NCI-H82 treated with DMSO at 0.1 percent for 48 hours (cell line): Measurements from ENCODE around the gene OBSCN.

Source experiments
- DNase-seq: peaks from one replicate; lab custom pipeline; 2025; ENCODE audit not compliant: unreplicated experiment; lab: John Stamatoyannopoulos, UW

The OBSCN gene

DNA sequence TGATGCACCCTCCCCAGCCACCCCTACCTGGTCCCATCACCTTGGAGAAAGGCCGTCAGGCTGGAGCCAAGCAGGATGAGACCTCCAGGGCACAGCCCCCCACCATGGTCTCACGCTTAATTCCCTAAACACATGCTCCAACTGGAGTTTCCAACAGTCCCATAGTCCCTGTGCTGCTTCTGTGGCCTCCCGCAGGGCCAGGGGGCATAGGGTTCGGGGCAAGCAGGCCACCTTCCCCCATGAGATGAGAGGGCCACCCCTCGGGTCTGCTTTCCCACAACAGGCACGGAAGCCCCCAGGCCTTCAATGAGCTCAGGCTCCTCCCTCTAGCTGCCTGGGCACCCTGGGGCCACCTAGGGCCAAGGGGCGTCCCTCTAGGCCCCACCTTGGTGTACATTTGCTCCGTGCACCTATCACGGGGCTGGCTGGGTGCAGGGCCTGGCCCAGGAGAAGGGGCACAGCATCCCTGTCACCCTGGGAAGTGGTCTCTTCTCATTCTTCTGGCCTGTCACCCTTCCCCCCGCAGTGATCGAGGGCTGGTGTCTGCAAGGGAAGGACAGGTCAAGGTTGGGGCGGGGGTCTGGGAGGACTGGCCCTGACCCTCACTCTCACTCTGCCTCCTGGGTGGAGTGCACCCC, 156.3 kb downstream of the OBSCN start:
- DNase-seq, result no peak

DNA sequence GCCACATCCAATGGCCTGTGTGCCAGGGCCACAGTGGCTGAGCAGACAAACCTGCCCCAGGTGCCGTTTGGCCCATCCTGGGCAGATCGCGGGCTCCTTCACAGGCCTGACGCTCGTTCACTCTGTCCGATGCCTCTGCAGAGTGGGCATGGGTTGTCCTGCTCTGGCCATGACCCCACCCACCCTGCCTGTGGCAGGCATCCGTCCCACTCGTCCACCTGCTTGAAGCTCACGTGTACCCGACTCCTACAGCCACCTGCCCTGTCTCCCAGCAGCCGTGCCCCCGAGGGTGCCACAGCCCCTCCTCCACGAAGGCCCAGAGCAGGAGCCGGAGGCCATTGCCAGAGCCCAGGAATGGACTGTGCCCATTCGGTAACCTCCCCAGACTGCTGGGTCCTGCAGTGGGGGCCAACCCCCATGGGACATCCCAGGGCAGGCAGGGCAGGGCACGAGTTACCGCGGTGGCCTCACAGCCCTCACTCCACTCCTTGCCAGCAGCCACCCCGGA, 156.9 kb downstream of the OBSCN start:
- no peak for DNase-seq

DNA sequence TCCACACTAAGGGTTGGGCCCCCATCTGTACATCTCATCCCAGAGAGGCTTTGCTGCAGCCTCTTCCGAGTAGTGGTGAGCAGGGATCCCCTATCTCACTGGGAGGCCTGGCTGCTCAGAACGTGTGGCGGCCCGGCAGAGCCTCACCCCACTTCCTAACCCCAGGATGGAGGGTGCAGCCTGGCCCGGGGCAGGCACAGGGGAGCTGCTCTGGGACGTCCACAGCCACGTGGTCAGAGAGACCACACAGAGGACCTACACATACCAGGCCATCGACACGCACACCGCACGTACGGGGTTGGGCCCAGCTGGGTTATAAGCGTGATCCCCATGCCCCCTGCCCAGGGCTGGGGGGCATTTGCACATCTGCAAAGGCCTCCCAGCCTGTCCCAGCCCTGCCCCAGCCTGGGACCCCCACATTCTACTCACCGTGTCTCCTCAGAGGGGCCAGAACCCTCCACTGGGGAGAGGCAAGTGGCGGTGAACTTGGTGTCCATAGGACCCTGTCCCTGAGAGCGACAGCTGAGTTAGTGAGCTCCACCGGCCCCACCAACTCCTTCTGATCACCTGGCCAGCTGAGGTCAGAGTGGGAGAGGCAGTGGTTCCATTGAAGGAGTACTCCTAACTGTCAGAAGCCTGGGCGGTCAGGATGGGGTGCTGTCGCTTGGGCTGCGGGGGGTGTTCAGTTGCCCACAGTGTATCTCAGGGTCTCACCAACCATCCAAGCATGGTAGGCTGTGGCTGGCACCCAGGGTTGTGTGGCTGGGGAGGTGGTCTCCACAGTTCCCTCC, 157.6 kb downstream of the OBSCN start:
- no peak for DNase-seq

DNA sequence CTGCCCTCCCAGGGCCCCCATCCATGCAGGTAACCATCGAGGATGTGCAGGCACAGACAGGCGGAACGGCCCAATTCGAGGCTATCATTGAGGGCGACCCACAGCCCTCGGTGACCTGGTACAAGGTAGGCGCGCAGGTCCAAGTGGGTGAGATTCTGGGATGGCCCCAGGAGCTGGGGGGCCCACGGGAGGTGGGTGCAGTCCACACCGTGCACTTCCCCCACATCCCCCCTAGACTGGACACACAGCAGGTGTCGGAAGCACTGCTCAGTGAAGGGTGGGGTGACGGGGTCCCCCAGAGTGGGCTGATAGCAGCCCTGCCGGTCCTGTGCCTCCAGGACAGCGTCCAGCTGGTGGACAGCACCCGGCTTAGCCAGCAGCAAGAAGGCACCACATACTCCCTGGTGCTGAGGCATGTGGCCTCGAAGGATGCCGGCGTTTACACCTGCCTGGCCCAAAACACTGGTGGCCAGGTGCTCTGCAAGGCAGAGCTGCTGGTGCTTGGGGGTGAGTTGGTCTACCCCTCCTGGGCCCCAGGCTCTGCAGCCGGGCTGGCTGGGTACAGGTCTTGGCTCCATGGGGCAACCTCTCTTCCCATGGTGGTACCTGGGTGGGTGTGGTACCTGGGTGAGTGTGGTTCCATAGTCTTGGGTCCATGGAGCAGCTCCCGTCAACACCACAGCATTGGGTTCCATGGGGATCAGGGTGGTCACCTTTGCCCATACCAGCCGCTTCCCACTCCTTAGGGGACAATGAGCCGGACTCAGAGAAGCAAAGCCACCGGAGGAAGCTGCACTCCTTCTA, 158.4 kb downstream of the OBSCN start:
- DNase-seq, result no peak

DNA sequence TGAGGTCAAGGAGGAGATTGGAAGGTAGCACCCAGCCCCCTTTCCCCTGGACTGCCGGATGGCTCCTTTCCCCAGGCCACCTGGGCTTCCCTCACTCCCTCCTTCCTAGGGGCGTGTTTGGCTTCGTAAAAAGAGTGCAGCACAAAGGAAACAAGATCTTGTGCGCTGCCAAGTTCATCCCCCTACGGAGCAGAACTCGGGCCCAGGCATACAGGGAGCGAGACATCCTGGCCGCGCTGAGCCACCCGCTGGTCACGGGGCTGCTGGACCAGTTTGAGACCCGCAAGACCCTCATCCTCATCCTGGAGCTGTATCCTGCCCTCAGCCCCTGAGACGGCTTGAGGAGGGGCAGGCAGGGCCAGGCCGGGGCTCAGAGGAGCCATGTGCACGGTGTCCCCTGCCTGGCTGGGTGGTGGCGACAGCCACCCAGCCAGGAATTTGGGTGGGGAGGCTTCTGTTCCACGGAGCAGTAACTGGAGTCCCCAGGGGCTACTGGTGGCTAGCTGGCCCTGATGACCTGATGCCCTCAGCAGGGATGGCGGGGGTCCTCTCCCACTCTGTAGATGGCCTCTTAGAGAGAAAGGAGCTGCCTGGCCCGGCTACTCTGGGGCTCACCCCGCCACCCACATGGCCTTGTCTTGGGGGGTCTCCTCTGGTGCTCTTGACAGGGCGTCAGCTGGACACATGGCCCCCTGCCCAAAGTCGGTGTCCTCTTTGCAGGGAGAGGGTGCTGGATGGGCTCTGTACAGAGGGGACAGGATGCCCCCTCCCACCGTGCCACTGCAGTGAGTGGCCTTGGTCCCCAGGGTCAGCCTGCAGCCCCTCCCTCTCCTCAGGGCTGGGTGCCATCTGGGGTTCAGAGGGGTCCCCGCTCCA, 159.3 kb downstream of the OBSCN start:
- no peak for DNase-seq

DNA sequence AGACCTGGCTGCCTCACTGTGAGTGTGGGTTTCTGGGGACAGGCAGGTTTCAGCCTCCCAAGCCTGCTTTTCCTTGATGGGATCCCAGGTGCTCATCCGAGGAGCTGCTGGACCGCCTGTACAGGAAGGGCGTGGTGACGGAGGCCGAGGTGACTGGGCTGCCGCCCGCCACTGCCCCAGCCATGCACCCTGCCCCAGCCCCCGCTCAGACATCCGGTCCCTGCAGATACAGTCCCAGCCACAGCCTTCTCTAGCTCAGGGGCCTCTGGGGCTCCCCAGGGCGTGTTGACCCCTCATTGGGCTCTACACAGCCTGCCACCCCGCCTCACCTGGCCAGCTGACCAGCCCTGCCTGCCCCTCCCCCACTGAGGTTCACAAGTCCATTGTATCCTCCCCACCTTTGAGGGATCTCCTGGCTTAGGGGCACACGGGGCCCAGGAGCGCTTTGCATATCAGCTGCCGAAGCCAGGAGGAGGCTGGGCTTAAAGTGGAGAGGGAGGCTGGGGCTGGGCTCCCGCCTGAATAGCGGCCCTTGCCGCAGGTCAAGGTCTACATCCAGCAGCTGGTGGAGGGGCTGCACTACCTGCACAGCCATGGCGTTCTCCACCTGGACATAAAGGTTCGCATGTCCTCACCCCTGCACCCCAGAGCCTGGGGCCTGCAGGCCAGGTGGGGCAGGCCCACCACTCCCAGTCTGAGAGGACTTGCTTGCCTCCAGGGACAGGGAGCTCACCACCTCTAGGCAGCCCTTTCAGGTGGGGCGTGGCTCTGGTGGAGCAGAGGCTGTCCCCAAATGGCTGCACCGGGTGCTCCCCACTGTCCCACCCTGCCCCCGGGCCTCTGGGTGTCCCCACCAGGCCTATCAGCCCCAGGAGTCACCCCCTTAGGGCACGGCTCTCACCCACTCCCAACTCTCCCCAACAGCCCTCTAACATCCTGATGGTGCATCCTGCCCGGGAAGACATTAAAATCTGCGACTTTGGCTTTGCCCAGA, 160.3 kb downstream of the OBSCN start:
- no peak for DNase-seq

DNA sequence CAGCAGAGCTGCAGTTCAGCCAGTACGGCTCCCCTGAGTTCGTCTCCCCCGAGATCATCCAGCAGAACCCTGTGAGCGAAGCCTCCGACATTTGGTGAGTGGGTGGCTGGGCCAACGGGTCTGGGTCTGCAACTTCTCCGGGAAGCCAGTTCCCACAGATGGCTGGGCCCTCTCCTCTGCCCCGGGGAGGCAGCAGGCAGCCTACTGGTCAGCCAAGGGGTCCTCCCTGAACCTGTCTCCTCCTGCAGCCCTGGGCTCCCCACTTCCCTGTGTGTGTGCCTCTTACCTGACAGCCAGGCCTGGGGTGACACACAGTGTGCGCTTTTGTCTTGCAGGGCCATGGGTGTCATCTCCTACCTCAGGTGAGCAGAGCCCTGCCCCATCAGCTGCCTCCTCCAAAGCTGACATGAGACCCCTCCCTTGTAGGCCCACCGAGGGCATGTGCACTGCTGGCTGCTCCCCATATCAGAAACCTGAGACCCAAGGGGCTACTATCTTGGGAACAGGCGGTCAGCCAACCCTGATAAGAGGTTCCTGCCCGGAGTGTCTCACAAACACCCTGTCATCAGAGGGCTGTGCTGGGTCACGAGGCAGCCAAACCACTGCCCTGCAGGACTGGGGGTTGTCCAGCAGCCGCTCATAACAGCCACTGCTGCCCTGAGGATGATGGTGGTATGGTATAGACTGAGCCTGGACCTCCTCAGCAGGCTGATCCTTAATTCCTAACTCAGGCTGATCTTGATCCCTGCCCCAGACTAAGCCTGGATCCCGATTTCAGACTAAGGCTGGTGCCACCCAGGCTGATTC, 161.2 kb downstream of the OBSCN start:
- no peak for DNase-seq

DNA sequence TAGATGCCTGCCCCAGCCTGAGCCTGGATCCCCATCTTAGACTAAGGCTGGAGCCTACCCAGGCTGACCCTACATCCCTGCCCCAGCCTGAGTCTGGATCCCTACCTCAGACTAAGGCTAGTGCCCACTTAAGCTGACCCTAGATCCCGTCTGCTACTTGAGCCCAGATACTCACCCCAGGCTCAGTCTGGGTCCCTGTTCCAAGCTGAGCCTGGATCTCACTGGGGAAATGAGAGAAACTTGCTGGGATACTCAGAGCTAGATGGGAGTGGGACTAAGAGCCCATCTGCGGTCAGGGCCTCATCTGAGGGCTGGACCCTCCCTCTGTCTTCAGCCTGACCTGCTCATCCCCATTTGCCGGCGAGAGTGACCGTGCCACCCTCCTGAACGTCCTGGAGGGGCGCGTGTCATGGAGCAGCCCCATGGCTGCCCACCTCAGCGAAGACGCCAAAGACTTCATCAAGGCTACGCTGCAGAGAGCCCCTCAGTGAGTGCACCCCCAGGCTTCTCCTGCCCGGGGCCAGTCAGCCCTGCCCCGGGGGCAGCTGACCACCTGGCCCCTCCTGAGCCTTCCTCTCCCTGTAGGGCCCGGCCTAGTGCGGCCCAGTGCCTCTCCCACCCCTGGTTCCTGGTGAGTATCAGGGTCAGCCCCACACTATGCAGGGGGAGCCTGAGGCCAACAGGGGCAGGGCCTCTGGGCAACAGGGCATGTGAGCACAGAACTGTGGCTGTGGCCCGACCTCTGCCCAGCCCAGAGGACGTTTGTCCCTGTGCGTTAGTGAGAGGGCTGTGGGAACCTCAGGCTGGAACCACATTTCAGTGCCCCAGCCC, 162.0 kb downstream of the OBSCN start:
- no peak for DNase-seq

DNA sequence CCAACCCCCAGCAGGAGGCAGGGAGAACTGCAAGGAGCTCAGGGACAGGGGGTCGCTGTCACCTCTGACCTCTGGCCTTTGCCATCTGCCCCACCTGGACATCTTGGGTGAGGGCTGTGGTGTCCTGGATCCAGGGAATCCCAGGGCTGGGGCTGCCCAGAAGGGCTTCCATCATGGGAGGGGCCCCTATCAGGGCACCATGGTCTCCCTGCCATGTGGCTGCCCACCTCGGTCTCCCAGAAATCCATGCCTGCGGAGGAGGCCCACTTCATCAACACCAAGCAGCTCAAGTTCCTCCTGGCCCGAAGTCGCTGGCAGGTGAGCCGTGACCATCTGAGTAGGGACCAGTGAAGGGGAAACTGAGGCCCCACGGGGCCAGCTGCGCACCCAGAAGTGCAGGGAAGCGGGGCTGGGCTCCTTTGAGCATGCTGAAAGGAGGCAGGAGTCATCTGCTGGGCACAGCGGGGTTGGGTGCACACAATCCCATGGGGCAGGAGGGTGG, 162.6 kb downstream of the OBSCN start:
- no peak for DNase-seq

DNA sequence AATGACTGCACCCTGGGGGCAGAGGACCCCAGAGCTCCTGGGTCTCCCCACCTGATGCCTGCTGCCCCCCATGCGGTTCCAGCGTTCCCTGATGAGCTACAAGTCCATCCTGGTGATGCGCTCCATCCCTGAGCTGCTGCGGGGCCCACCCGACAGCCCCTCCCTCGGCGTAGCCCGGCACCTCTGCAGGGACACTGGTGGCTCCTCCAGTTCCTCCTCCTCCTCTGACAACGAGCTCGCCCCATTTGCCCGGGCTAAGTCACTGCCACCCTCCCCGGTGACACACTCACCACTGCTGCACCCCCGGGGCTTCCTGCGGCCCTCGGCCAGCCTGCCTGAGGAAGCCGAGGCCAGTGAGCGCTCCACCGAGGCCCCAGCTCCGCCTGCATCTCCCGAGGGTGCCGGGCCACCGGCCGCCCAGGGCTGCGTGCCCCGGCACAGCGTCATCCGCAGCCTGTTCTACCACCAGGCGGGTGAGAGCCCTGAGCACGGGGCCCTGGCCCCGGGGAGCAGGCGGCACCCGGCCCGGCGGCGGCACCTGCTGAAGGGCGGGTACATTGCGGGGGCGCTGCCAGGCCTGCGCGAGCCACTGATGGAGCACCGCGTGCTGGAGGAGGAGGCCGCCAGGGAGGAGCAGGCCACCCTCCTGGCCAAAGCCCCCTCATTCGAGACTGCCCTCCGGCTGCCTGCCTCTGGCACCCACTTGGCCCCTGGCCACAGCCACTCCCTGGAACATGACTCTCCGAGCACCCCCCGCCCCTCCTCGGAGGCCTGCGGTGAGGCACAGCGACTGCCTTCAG, 163.3 kb downstream of the OBSCN start:
- no peak for DNase-seq

DNA sequence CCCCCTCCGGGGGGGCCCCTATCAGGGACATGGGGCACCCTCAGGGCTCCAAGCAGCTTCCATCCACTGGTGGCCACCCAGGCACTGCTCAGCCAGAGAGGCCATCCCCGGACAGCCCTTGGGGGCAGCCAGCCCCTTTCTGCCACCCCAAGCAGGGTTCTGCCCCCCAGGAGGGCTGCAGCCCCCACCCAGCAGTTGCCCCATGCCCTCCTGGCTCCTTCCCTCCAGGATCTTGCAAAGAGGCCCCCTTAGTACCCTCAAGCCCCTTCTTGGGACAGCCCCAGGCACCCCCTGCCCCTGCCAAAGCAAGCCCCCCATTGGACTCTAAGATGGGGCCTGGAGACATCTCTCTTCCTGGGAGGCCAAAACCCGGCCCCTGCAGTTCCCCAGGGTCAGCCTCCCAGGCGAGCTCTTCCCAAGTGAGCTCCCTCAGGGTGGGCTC, 163.9 kb downstream of the OBSCN start:
- DNase-seq, result no peak

DNA sequence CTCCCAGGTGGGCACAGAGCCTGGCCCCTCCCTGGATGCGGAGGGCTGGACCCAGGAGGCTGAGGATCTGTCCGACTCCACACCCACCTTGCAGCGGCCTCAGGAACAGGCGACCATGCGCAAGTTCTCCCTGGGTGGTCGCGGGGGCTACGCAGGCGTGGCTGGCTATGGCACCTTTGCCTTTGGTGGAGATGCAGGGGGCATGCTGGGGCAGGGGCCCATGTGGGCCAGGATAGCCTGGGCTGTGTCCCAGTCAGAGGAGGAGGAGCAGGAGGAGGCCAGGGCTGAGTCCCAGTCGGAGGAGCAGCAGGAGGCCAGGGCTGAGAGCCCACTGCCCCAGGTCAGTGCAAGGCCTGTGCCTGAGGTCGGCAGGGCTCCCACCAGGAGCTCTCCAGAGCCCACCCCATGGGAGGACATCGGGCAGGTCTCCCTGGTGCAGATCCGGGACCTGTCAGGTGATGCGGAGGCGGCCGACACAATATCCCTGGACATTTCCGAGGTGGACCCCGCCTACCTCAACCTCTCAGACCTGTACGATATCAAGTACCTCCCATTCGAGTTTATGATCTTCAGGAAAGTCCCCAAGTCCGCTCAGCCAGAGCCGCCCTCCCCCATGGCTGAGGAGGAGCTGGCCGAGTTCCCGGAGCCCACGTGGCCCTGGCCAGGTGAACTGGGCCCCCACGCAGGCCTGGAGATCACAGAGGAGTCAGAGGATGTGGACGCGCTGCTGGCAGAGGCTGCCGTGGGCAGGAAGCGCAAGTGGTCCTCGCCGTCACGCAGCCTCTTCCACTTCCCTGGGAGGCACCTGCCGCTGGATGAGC, 164.5 kb downstream of the OBSCN start:
- DNase-seq, result no peak

DNA sequence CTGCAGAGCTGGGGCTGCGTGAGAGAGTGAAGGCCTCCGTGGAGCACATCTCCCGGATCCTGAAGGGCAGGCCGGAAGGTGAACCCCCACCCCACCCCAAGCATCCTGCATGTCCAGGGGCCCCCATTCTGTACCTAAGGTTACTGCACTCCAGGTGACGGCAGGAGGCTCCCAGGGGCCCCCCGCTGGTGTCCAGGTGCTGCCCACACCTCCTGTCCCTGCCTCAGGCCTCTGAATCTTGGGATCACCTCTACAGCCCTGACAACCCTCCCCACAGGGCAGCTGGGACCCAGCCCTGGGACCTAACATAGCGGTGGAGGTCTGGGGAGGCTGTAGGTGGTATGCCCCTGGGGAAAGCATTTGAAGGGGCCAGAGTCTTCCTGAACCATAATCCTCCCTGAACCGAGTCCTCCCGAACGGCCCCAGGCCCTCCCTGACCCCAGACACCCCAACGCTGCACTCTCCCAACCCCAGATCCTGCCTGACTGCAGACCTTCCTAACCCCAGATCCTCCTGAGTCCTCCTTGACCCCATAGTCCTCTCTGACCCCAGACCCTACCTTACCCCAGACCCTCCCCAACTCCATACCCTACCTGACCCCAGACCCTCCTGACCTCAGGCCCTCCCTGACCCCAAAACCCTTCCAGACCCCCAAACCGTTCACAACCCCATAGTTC, 165.3 kb downstream of the OBSCN start:
- no peak for DNase-seq

DNA sequence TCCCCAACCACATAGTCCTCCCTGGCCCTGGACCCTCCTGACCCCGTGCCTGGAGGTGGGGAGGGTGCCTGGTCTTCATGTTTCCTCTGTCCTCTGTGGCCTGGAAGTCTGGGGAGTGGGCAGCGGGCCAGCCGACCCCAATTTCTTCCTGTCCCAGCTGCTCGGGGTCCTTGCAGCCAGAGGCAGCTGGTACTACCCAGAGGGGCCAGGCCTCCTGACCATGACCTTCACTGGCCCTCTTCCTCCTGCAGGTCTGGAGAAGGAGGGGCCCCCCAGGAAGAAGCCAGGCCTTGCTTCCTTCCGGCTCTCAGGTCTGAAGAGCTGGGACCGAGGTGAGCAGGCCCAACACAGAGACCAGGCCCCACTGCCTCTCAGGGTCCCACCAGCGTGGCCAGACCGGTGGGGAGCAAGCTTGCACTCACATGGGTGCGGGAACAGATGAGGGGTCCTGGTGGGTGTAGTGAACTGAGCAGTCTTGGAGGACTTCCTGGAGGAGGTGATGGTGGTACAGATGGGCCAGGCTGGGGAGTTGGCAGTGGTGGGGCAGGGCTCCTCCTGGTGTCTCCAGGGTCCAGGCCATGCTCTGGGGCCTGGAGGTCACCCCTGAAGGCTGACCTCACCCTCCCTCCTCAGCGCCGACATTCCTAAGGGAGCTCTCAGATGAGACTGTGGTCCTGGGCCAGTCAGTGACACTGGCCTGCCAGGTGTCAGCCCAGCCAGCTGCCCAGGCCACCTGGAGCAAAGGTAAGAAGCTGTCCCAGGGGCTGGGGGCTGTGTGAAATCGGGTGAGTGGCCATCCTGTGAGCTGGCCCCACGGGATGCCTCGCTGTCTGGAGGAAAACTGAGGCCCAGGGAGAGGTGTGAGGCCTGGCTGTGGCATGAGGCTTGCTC, 166.1 kb downstream of the OBSCN start:
- no peak for DNase-seq
